OCI-LY1 (cell line): ENCODE data around the gene LAG3.

Experiments
- EZH2 ChIP-seq: fragments of 200-600 bp; sonication (generic), shearing (Covaris generic); IDR thresholded peaks from 2 replicates; pipeline ENCODE4 v1.8.0; 2017; ENCODE audit warnings: borderline replicate concordance, mixed run types, mild to moderate bottlenecking, antibody characterized with exemption, low read length, moderate library complexity, mixed read lengths
- TF ChIP-seq, protein P1 (sequence below): fragments of 200-600 bp; sonication (generic), shearing (Covaris generic); IDR thresholded peaks from 2 replicates; pipeline ENCODE4 v1.5.1; 2017; ENCODE audit warnings: mild to moderate bottlenecking, antibody characterized with exemption, low read length, moderate library complexity, mixed read lengths

DNA sequence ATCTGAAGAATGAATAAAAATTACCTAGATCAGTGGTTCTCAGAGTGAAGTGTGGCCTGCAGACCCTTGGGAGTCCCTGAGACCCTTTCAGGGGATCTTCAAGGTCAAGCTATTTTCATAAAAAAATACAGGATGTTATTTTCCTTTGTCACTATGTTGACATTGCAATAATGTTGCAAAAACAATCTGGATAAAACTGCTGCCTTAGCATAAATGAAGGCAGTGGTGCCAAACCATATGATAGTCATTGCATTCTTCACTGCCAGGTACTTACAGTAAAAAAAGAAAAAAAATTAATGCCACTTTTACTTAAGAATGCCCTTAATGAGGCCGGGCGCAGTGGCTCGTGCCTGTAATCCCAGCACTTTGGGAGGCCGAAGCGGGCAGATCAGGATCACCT lies 15.0 kb downstream of the LAG3 start:
- TF ChIP-seq, protein P1, sequence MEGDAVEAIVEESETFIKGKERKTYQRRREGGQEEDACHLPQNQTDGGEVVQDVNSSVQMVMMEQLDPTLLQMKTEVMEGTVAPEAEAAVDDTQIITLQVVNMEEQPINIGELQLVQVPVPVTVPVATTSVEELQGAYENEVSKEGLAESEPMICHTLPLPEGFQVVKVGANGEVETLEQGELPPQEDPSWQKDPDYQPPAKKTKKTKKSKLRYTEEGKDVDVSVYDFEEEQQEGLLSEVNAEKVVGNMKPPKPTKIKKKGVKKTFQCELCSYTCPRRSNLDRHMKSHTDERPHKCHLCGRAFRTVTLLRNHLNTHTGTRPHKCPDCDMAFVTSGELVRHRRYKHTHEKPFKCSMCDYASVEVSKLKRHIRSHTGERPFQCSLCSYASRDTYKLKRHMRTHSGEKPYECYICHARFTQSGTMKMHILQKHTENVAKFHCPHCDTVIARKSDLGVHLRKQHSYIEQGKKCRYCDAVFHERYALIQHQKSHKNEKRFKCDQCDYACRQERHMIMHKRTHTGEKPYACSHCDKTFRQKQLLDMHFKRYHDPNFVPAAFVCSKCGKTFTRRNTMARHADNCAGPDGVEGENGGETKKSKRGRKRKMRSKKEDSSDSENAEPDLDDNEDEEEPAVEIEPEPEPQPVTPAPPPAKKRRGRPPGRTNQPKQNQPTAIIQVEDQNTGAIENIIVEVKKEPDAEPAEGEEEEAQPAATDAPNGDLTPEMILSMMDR, result no peak
- no peak for TF ChIP-seq EZH2
